HG02973 (cell line): ENCODE data around the gene PIGP.
A peak's percentile ranks its signal among the peaks of the same experiment; 100 is the strongest.
"Not testable (repeated sequence)": the region's sequence is repeated elsewhere in the genome, so short reads cannot be mapped to it uniquely, and the experiment has no call there.

Source experiments
- ATAC-seq: cut with Tn5 transposase; IDR thresholded peaks from one replicate; pipeline ENCODE4 v1.9.1; 2021; ENCODE audit warnings: moderate library complexity; ENCODE audit not compliant: unreplicated experiment

The PIGP gene

GRCh38 chr21:37072988-37073416 lies at the start of gene PIGP, which contains the start of gene TTC3:
TSS of gene PIGP (minus strand) at chr21:37073071. CDS start at chr21:37072515, 556 bp downstream.
TSS of gene TTC3 (plus strand) at chr21:37073254. CDS start at chr21:37087258, 14,004 bp downstream.
- peak; percentile 70 for ATAC-seq

GRCh38 chr21:37119421-37120218 lies 46.7 kb upstream of the PIGP start:
- no peak for ATAC-seq

- ATAC-seq, result no peak
Observed at GRCh38 chr21:37118187-37118826, 45.4 kb upstream of the PIGP start.

- ATAC-seq, result no peak
Observed at GRCh38 chr21:37117204-37117603, 44.3 kb upstream of the PIGP start.

- not testable (repeated sequence) for ATAC-seq
Observed at GRCh38 chr21:37116459-37116858, 43.6 kb upstream of the PIGP start.

- not testable (repeated sequence) for ATAC-seq
Observed at GRCh38 chr21:37114301-37114700, 41.4 kb upstream of the PIGP start.

GRCh38 chr21:37111029-37111428 lies 38.2 kb upstream of the PIGP start:
- not testable (repeated sequence) for ATAC-seq

GRCh38 chr21:37106998-37107397 lies 34.1 kb upstream of the PIGP start:
- ATAC-seq, result no peak

- not testable (repeated sequence) for ATAC-seq
Observed at GRCh38 chr21:37102746-37103145, 29.9 kb upstream of the PIGP start.

GRCh38 chr21:37101384-37101783 lies 28.5 kb upstream of the PIGP start:
- no peak for ATAC-seq

GRCh38 chr21:37100316-37100715 lies 27.4 kb upstream of the PIGP start:
- no peak for ATAC-seq

- ATAC-seq, result no peak
Observed at GRCh38 chr21:37098751-37099150, 25.9 kb upstream of the PIGP start.

- ATAC-seq, result no peak
Observed at GRCh38 chr21:37095821-37096220, 22.9 kb upstream of the PIGP start.

GRCh38 chr21:37093977-37094376 lies 21.1 kb upstream of the PIGP start:
- no peak for ATAC-seq

- ATAC-seq, result no peak
Observed at GRCh38 chr21:37088186-37088735, 15.4 kb upstream of the PIGP start.

- no peak for ATAC-seq
Observed at GRCh38 chr21:37087188-37087587, 14.3 kb upstream of the PIGP start.

GRCh38 chr21:37085726-37086125 lies 12.9 kb upstream of the PIGP start:
- ATAC-seq, result no peak

GRCh38 chr21:37082856-37083528 lies 10.1 kb upstream of the PIGP start:
- no peak for ATAC-seq

GRCh38 chr21:37082375-37082774 lies 9.5 kb upstream of the PIGP start:
- ATAC-seq, result no peak

GRCh38 chr21:37079211-37079824 lies 6.4 kb upstream of the PIGP start:
- no peak for ATAC-seq

- ATAC-seq, result no peak
Observed at GRCh38 chr21:37077403-37077802, 4.5 kb upstream of the PIGP start.
